Retinal pigment epithelial cell (primary cell): ENCODE data around the gene GNG8.

Experiments used
- DNase-seq: peaks from one replicate; pipeline ENCODE4 v3.0.0-alpha.2; 2010; ENCODE audit warnings: low read depth
- H3K4me3 ChIP-seq: 2 replicates; pipeline ENCODE4 v1.5.1; 2011; ENCODE audit warnings: mild to moderate bottlenecking, low read length, control low read depth, moderate library complexity
- CTCF ChIP-seq: conservative IDR thresholded peaks from 2 replicates; pipeline ENCODE4 v1.5.1; 2011; ENCODE audit warnings: low read depth, low read length, control low read depth, inconsistent platforms

Gene GNG8

DNA sequence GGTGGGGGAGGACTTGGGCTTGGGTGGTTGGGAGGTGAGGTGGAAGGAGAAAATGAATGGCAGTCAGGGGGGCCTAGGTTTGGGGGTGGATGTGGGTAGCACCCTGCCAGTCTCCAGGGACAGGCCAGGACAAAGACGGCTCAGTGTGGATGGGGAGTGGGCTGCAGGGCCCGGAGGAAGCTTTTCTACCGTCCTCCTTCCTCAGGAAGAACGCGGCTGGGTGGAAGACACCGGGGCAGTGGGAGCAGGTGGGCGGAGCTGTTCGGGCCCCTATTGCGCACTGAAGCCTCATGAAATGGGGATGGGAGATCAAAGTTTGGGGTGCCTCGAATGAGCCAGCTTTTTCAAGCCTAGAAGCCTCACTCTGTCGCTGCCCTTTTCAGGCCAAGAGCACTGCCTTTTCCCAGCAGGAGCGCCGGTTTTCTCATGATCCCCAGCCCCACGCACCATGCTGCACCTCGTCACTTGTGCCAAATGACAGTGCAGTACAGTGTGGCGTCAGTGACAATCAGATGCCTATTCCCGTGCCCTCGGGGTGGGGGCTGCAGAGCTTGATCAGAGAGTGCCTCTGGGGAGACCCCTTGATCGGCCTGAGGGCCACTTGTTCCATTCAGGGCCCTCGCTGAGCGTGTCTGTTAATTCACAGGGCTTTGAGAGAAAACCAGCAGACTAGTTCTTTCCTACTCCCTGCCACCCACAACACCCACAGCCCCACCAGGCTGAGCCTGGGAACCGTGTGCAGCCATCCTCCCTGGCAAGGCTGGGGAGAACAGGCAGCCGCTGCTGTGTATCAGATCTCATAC is 33.4 kb downstream of the GNG8 start:
- no peak for TF ChIP-seq CTCF
- H3K4me3 ChIP-seq, result peak overlapping the region; percentile 100
- no peak for DNase-seq

DNA sequence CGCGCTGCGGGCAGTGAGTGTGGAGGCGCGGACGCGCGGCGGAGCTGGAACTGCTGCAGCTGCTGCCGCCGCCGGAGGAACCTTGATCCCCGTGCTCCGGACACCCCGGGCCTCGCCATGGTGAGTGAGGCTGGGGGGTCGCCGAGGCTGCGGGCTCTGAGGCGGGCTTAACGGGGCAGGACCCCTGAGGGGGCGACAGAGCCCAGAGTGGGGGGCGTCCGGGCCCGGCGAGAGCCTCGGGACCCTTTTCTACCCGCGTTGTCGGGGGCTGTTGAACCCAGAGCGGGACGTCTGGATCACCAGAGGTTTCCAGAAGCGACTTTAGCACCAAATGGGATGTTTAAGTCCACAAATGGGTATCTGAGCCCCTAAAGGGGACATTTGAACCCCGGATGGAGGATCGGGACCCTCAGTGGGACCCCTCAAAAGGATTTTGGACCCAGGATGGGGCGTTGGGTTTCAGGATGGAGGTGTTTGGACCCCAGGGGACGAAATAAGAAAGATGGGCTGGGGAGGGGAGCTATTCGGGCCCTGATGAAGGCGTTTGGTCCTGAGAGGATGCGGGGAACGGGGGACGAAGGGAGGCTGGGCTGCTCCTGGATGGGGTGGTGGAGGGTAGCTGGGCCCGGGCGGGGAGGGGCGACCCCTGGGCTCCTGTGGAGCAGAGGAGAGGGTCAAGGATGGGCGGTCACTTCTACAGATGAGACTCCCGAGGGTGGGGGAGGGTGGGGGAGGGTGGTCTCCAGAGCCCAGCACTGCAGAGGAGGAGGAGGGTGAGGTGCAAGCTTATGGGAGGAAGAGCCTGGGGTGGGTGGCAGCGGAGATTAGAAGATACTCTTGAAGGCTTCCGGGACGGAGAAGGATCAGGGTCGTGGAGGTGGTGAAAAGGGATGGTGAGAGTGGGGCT is 34.4 kb downstream of the GNG8 start, which contains the start of gene CALM3:
TSS of gene CALM3 (plus strand) at position 13 of the 907 bp plus-strand sequence. CDS start at position 118, 105 bp downstream.
- no peak for TF ChIP-seq CTCF
- DNase-seq, result no peak

DNA sequence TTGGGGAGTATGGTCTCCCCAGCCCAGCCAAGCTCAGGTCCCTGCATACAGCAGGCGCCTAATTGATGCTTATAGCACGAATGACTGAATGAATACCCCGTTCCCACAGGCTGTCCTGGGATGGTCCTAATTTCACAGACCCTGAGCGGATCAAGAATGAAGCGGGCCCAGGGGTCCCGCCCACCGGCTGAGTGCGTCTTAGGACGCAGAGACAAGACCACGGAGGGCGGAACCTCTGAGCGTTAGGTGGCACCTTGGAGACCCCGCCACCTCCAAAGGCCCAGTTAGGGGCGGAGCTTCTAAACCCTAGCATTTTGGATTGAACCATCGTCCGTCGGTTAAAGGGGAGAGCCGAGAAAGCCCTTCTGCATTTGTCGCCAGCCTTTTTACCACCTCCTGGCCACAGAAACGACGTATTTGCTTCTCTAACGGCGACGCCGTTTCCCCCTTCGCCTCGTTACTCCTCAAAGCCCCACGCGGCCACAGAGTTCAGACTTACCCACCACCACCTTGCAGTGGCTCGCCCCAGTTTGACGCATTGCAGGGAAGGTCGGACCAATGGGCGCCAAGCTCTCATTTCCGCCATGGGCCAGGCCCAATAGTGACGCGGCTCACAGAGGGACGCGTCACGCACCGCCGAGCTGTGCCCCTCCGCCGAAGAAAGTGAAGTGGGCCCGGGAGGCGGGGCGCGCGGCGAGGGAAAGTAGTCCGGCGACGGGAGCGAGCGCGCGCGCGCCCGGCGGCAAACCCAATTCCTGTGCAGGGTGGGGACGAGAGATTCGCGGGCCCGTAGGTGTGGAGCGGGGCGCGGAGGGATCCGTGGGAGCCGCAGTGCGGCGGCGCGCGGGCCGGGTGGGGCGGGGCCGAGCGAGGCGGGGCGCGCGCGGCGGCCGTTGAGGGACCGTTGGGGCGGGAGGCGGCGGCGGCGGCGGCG is 35.4 kb downstream of the GNG8 start:
- DNase-seq, result peak; percentile 94
- H3K4me3 ChIP-seq, result peak overlapping the region; percentile 100
- no peak for TF ChIP-seq CTCF

More for the DNA sequence above, 34.4 kb downstream of the GNG8 start, which contains the start of gene CALM3:
- peak within 1 kb of the TSS; percentile 100 for H3K4me3 ChIP-seq

GRCh38 chr19:46599716-46600373 is 36.2 kb downstream of the GNG8 start:
- H3K4me3 ChIP-seq, result peak overlapping the region; percentile 80
- no peak for TF ChIP-seq CTCF
- no peak for DNase-seq

DNA sequence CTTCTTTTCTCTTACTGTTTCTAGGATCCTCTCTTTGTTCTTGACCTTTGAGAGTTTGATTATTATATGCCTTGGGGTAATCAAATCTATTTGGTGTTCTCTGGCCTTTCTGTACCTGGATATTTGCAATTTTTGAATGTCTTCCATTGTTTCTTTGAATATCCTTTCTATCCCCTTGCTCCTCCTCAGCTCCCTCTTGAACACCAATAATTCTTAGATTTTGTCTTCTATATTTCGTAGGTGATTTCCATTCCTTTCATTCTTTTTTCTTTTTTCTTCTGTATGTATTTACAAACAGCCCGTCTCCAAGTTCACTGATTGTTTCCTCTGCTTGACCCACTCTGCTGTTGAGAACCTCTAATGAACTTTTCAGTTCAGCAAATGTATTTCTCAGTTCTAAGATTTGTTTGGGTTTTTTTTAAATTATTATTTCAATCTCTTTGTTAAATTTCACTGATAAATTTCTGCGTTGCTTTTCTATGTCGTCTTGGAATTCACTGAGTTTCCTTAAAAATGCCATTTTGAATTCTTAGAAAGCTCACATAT is 37.6 kb downstream of the GNG8 start:
- no peak overlapping the region for H3K4me3 ChIP-seq
- DNase-seq, result no peak
- no peak for TF ChIP-seq CTCF

GRCh38 chr19:46596008-46596407 is 40.0 kb downstream of the GNG8 start:
- no peak overlapping the region for H3K4me3 ChIP-seq
- TF ChIP-seq CTCF, result no peak
- DNase-seq, result no peak
